T-cell (primary cell): ENCODE measurements around the gene VKORC1. TPM values are rescaled to one million over a fixed set of nuclear protein-coding genes. Genes with fewer than 3 reads are reported as not detected.

Experiments used
- ATAC-seq, 4 experiments: fragments of 200-7000 bp in 3 of 4; fragments of 150-1000 bp in 1 of 4; cut with Tn5 transposase; replicated peaks in 1 of 4; 1 replicate in 3 of 4; 2 replicates in 1 of 4; pipeline ENCODE4 v1.10.0; 2021; ENCODE audit warnings: moderate library complexity in 3 of 4, mild to moderate bottlenecking in 2 of 4, moderate number of reproducible peaks in 1 of 4
- CTCF ChIA-PET, 2 donors: fragments of 300-600 bp; sonication (Branson Sonifier 250); formaldehyde crosslinking; loops; one replicate each; lab custom pipeline; 2022; ENCODE audit warnings: antibody characterized with exemption in 2 of 2; lab: Charles Lee
- POLR2A ChIA-PET, 2 donors: fragments of 300-600 bp; sonication (Branson Sonifier 250); formaldehyde crosslinking; loops; one replicate each; lab custom pipeline; 2022; ENCODE audit warnings: antibody characterized with exemption in 2 of 2; lab: Charles Lee
- DNase-seq, 35 experiments: peaks; one replicate each; pipeline versions ENCODE4 v3.0.0 to v3.0.0-alpha.2; 2013 to 2023
- H3K27ac ChIP-seq: one replicate; pipeline ENCODE4 v1.5.1; 2013; ENCODE audit warnings: low read length
- H3K27me3 ChIP-seq, 2 experiments: replicated peaks in 1 of 2; 1 replicate in 1 of 2; 2 replicates in 1 of 2; pipeline versions ENCODE4 v1.6.1 to v1.7.0; 2013; ENCODE audit warnings: low read length in 1 of 2, mixed read lengths in 1 of 2; ENCODE audit not compliant: control insufficient read depth in 2 of 2, insufficient read depth in 2 of 2; ENCODE audit errors: extremely low read depth in 1 of 2
- H3K36me3 ChIP-seq, 2 donors: 1 replicate in 1 of 2; 2 replicates in 1 of 2; pipeline versions ENCODE4 v1.6.1 to v1.7.0; 2013; ENCODE audit warnings: low read length in 1 of 2; ENCODE audit not compliant: control insufficient read depth in 2 of 2, insufficient read depth in 1 of 2; ENCODE audit errors: extremely low read depth in 1 of 2
- H3K4me1 ChIP-seq, 2 experiments: 1 replicate in 1 of 2; 2 replicates in 1 of 2; pipeline versions ENCODE4 v1.6.1 to v1.7.0; 2013; ENCODE audit warnings: low read length in 2 of 2, mixed read lengths in 1 of 2; ENCODE audit not compliant: insufficient read depth in 2 of 2, control insufficient read depth in 1 of 2; ENCODE audit errors: extremely low read depth in 1 of 2
- H3K4me3 ChIP-seq, 2 donors: 1 replicate in 1 of 2; 2 replicates in 1 of 2; pipeline versions ENCODE4 v1.5.1 to v1.7.0; 2013; ENCODE audit warnings: mild to moderate bottlenecking in 2 of 2, low read length in 1 of 2, moderate library complexity in 1 of 2; ENCODE audit not compliant: control insufficient read depth in 1 of 2; ENCODE audit errors: extremely low read depth in 1 of 2
- H3K9me3 ChIP-seq: 2 replicates; pipeline ENCODE4 v1.7.0; 2013
- H3K27ac Mint-ChIP-seq, 2 donors: one replicate each; pipeline ENCODE4 v1.8.0; 2020 to 2021; ENCODE audit warnings: mild to moderate bottlenecking in 2 of 2, mixed read lengths in 2 of 2
- H3K27me3 Mint-ChIP-seq, 2 donors: one replicate each; pipeline ENCODE4 v1.8.0; 2021 to 2022; ENCODE audit warnings: mixed read lengths in 2 of 2
- H3K36me3 Mint-ChIP-seq: one replicate; pipeline ENCODE4 v1.8.0; 2021; ENCODE audit warnings: mixed read lengths
- H3K4me1 Mint-ChIP-seq, 3 donors: one replicate each; pipeline ENCODE4 v1.8.0; 2020 to 2022; ENCODE audit warnings: mixed read lengths in 3 of 3, mild to moderate bottlenecking in 1 of 3
- H3K4me3 Mint-ChIP-seq, 3 donors: one replicate each; pipeline ENCODE4 v1.8.0; 2020 to 2022; ENCODE audit warnings: mild to moderate bottlenecking in 3 of 3, mixed read lengths in 3 of 3, moderate library complexity in 3 of 3
- H3K9me3 Mint-ChIP-seq, 3 donors: one replicate each; pipeline ENCODE4 v1.8.0; 2020 to 2022; ENCODE audit warnings: mixed read lengths in 3 of 3
- WGBS: methylation state at CpG from one replicate; pipeline ENCODE4 v1.1.5; 2013; ENCODE audit warnings: missing lambda C conversion rate; ENCODE audit not compliant: insufficient coverage; 5-methylcytosine and 5-hydroxymethylcytosine counted together
- total RNA-seq, 35 experiments: library from RNA in 6 of 35; stranded (reverse) in 6 of 35; fragments of 120-200 nt in 1 of 35; gene quantifications; one replicate each; pipeline versions ENCODE4 v1.2.1 to v1.2.4 and lab custom pipeline; 2013 to 2026

Gene VKORC1
- total RNA-seq, 5 donors from 2014 or later (not counting 1 experiment from before 2014, with no cell fraction given) = 31.8 to 66.4 (median 56.9) TPM

DNA sequence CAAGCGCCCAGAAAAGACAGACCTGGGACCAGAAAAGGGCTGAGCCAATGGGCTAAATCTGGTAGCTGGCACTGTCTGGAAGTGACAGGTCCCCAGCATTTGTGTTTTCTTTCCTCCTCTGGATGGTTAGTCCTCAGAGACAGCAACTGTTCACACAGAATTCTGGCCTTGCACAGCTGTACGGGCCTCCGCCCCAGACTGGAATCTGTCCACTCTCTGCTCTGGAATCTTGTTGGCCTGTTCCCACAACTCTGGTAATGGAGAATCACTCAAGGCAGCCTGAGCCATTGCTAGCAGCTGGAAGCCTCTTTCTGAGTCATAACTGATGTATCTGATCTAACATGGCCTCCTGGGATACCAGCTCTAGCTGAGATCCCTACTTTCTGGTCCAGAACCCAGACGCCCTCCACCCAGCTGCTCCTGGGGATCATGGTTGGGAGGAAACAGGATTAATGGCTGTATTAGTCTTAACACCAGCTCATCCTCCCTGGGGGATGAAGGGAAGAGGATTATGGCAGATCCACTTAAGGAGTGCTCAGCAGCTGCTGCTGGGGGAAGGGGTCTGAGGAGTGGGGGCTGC lies 29.6 kb downstream of the VKORC1 start:
- H3K4me3 Mint-ChIP-seq = peak overlapping the region; percentile 44 to 82 (median 66)
- H3K27me3 Mint-ChIP-seq = no peaks in the 10 kb centered on the region
- H3K4me1 Mint-ChIP-seq = peaks cover 43 to 63% (median 44%) of the 10 kb centered on the region in 3 donors
- Histone ChIP-seq H3K9me3 (no peaks in the 10 kb centered on the region), H3K4me1 (peaks cover 9 to 57% of the 10 kb centered on the region in 2 experiments), H3K27ac (peak overlapping the region; percentile 41), H3K27me3 (no peaks in the 10 kb centered on the region), H3K36me3 (peaks cover 8 to 20% of the 10 kb centered on the region in 2 donors), H3K4me3 (peak overlapping the region in 1 of 2 donors; percentile 35)
- peaks cover 15% of the 10 kb centered on the region for H3K36me3 Mint-ChIP-seq
- peak overlapping the region; percentile 86 to 87 for H3K27ac Mint-ChIP-seq
- H3K9me3 Mint-ChIP-seq = no peaks in the 10 kb centered on the region
- CTCF ChIA-PET = no interaction called here
- DNase-seq (peak in 1 of 35 experiments; percentile 17), ATAC-seq (peak; percentile 26 to 43 (median 33))
- 87% methylated on average over 3 of the region's 4 CpGs for WGBS
- POLR2A ChIA-PET = no interaction called here

DNA sequence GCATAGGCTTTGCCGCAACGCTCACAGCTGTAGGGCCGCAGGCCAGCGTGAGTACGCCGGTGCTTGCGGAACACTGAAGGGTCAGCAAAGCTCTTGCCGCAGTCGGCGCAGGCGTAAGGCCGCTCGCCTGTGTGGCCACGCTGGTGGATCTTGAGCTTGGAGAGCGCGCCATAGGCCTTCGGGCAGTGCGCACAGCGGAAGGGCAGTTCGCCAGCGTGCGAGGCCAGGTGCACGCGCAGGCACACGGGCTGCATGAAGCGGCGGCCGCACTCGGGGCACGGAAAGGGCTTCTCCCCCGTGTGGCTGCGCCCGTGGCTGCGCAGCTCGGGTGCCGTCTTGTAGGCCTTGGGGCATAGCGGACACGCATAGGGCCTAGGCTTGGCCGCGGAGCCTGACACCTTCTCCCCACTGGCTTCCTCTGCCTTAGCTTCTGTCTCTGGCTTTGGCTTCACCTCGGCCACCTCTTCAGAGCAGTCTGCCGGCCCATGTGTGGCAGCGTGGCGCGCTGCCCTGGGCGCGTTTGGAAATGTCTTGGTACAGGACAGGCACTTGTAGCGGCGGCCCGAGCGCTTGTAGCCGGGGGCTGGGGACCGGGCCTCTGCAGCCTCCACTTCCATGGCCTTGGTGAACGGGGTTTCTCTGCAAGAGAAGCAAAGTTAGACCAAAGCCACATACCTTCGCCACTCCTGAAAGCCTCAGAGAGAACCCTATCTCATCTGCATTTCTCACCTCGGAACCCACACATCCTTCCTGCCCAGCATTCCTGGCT lies 30.6 kb downstream of the VKORC1 start:
- ChIA-PET POLR2A (no interaction called here), CTCF (interaction anchor here in 1 of 2 donors (0.6 kb wide), 1 partner anchor 13 kb away, joined by 3 read pairs; no protein-coding TSS in a partner anchor)
- Histone ChIP-seq H3K4me1 (peaks cover 9 to 57% of the 10 kb centered on the region in 2 experiments), H3K27ac (peak overlapping the region; percentile 41), H3K9me3 (no peaks in the 10 kb centered on the region), H3K27me3 (no peaks in the 10 kb centered on the region), H3K4me3 (peak overlapping the region in 1 of 2 donors; percentile 35), H3K36me3 (peaks cover 8 to 20% of the 10 kb centered on the region in 2 donors)
- H3K4me1 Mint-ChIP-seq = peaks cover 41 to 60% (median 44%) of the 10 kb centered on the region in 3 donors
- WGBS = 57% methylated on average over 51 of the region's 56 CpGs
- no peaks in the 10 kb centered on the region for H3K27me3 Mint-ChIP-seq
- no peaks in the 10 kb centered on the region for H3K9me3 Mint-ChIP-seq
- peak overlapping the region; percentile 44 to 82 (median 66) for H3K4me3 Mint-ChIP-seq
- ATAC-seq (peak; percentile 41 to 74 (median 66)), DNase-seq (peak in 15 of 35 experiments; percentile 2 to 59 (median 15))
- H3K36me3 Mint-ChIP-seq = peaks cover 17% of the 10 kb centered on the region
- peak overlapping the region; percentile 86 to 87 for H3K27ac Mint-ChIP-seq

DNA sequence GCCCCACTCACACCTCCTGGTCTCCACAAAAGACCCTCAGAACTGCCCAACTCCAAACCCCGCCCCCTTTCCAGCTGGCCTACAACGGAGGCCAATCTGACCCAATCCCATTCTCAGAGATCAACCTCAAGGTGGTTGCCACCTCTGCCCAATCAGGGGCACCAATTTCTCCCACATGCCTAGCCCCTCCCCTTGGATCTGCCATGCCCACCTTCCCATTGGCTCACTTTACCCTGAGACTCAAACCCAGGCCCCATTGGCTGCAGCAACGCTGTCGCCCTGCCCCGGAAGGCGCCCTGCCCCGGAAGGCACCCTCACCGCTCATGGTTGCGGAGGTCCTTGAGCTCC lies 31.1 kb downstream of the VKORC1 start:
- Mint-ChIP-seq H3K4me1 (peaks cover 41 to 59% (median 44%) of the 10 kb centered on the region in 3 donors), H3K9me3 (no peaks in the 10 kb centered on the region), H3K27ac (peak overlapping the region in 1 of 2 donors; percentile 86), H3K4me3 (peak overlapping the region in 2 of 3 donors; percentile 66 to 82), H3K27me3 (no peaks in the 10 kb centered on the region), H3K36me3 (peaks cover 17% of the 10 kb centered on the region)
- CTCF ChIA-PET = interaction anchor here in 1 of 2 donors (0.6 kb wide), 1 partner anchor 13 kb away, joined by 3 read pairs; no protein-coding TSS in a partner anchor
- no peak for DNase-seq
- WGBS = 96% methylated on average over 9 of the region's 9 CpGs
- Histone ChIP-seq H3K4me3 (peak overlapping the region in 1 of 2 donors; percentile 35), H3K27ac (peak overlapping the region; percentile 6), H3K9me3 (no peaks in the 10 kb centered on the region), H3K27me3 (no peaks in the 10 kb centered on the region), H3K4me1 (peaks cover 9 to 57% of the 10 kb centered on the region in 2 experiments), H3K36me3 (peaks cover 8 to 20% of the 10 kb centered on the region in 2 donors)
- ATAC-seq = no peak
- POLR2A ChIA-PET = no interaction called here

DNA sequence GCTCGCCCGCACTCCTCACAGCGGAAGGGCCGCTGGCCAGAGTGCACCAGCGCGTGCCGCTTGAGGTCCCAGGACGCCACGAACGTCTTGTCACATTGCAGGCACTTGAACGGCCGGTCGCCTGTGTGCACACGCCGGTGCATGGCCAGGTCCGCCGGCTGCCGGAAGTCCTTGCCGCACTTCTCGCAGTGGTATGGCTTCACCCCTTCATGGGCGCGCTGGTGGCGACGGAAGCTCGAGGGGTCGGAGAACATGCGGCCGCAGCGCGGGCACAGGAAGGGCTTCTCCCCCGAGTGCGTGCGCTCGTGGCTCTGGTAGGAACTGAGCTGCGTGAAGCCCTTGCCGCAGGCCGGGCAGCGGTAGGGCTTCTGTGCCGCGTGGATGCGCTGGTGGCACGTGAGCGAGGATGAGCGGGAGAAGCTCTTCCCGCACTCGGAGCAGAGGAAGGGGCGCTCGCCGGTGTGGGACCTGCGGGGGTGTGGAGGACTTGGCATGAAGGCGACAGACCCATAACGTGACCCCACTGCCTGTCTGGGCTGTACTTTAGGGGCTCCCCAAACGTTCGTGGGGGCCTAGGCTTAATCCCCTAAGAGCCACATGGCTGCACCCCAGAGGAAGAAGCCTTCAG lies 32.7 kb downstream of the VKORC1 start:
- DNase-seq (no peak), ATAC-seq (no peak)
- H3K27ac ChIP-seq = no peak overlapping the region
- Mint-ChIP-seq H3K27ac (no peak overlapping the region), H3K27me3 (no peaks in the 10 kb centered on the region), H3K4me1 (peaks cover 37 to 52% (median 41%) of the 10 kb centered on the region in 3 donors), H3K9me3 (no peaks in the 10 kb centered on the region), H3K4me3 (no peak overlapping the region), H3K36me3 (peaks cover 17% of the 10 kb centered on the region)
- POLR2A ChIA-PET = no interaction called here
- H3K36me3 ChIP-seq = peaks cover 8 to 20% of the 10 kb centered on the region in 2 donors
- 97% methylated on average over 54 of the region's 54 CpGs for WGBS
- no peak overlapping the region for H3K4me3 ChIP-seq
- H3K27me3 ChIP-seq = no peaks in the 10 kb centered on the region
- H3K4me1 ChIP-seq = peaks cover 9 to 57% of the 10 kb centered on the region in 2 experiments
- CTCF ChIA-PET = no interaction called here
- no peaks in the 10 kb centered on the region for H3K9me3 ChIP-seq

DNA sequence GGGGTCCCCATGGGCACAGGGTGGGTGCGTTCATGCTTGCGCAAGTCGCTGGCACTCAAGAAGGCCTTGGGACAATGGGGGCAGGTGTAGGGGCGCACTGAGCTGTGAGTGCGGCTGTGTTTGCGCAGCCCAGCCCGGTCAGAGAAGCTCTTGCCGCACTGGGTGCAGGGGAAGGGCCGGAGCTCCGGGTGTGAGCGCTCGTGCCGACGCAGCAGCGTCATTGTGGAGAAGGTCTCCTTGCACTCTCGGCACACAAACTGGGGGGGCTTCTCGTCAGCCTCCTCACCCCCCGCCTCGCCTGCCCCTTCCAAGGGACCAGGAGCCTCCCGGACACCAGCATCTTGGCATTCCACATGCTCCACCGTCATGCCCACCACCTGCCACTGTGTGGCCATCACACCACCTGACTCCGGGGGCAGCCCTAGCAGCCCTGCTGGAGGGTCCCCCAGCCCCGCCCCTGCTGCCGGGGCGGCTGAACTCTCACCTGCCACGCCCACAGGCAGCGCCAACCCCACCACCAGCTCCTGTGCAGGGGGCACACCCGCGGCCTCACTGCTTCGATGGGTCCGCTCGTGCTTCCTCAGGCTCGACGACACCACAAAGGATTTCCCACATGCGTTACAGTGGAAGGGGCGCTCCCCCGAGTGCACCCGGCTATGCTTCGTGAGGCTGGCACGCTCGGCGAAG lies 33.3 kb downstream of the VKORC1 start:
- H3K4me1 Mint-ChIP-seq = peaks cover 34 to 47% (median 36%) of the 10 kb centered on the region in 3 donors
- no peak for ATAC-seq
- 97% methylated on average over 38 of the region's 42 CpGs for WGBS
- peaks cover 8 to 20% of the 10 kb centered on the region in 2 donors for H3K36me3 ChIP-seq
- peaks cover 9 to 56% of the 10 kb centered on the region in 2 experiments for H3K4me1 ChIP-seq
- no peak for DNase-seq
- H3K4me3 Mint-ChIP-seq = no peak overlapping the region
- H3K27ac Mint-ChIP-seq = no peak overlapping the region
- no peaks in the 10 kb centered on the region for H3K9me3 Mint-ChIP-seq
- CTCF ChIA-PET = no interaction called here
- no peaks in the 10 kb centered on the region for H3K27me3 Mint-ChIP-seq
- H3K4me3 ChIP-seq = no peak overlapping the region
- POLR2A ChIA-PET = no interaction called here
- H3K27me3 ChIP-seq = no peaks in the 10 kb centered on the region
- H3K9me3 ChIP-seq = no peaks in the 10 kb centered on the region
- no peak overlapping the region for H3K27ac ChIP-seq
- H3K36me3 Mint-ChIP-seq = peaks cover 17% of the 10 kb centered on the region

DNA sequence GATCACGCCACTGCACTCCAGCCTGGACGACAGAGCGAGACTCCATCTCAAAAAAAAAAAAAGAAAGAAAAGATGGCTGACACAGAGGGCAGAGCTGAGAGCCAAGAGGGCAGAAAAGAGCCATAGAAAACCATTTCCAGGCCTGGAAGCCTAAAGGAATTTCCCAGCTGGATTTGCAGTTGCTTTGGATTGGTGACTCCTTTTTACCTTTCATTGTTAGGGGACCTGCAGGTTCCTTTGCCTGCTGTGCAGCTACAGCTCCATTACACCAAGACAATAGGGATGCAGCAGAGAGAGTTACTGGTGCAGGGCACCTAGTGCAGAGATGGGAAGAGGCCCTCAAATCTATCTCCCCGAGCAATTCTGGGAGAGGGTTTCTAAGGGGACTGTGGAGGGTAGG lies 39.0 kb downstream of the VKORC1 start:
- peaks cover 0 to under 1% of the 10 kb centered on the region in 2 experiments for H3K4me1 ChIP-seq
- ATAC-seq (no peak), DNase-seq (no peak)
- H3K27me3 Mint-ChIP-seq = no peaks in the 10 kb centered on the region
- WGBS = 100% methylated on average over 2 of the region's 4 CpGs
- H3K27me3 ChIP-seq = no peaks in the 10 kb centered on the region
- ChIA-PET POLR2A (no interaction called here), CTCF (interaction anchor here in 1 of 2 donors (0.7 kb wide), 1 partner anchor 40 kb away, joined by 4 read pairs; no protein-coding TSS in a partner anchor)
- H3K27ac Mint-ChIP-seq = no peak overlapping the region
- H3K4me1 Mint-ChIP-seq = peaks cover 0 to 6% (median 1%) of the 10 kb centered on the region in 3 donors
- peaks cover 14% of the 10 kb centered on the region for H3K36me3 Mint-ChIP-seq
- H3K9me3 Mint-ChIP-seq = no peaks in the 10 kb centered on the region
- H3K27ac ChIP-seq = no peak overlapping the region
- no peak overlapping the region for H3K4me3 ChIP-seq
- H3K36me3 ChIP-seq = peaks cover 0 to 4% of the 10 kb centered on the region in 2 donors
- H3K9me3 ChIP-seq = no peaks in the 10 kb centered on the region
- no peak overlapping the region for H3K4me3 Mint-ChIP-seq
